Ishikawa (cell line): ENCODE measurements around the gene SPEM1.

Source experiments
- NFIC ChIP-seq: IDR thresholded peaks from 2 replicates; pipeline ENCODE4 v1.6.1; 2012
- REST ChIP-seq: IDR thresholded peaks from 2 replicates; pipeline ENCODE4 v1.6.1; 2012; ENCODE audit warnings: low read depth, mild to moderate bottlenecking

DNA sequence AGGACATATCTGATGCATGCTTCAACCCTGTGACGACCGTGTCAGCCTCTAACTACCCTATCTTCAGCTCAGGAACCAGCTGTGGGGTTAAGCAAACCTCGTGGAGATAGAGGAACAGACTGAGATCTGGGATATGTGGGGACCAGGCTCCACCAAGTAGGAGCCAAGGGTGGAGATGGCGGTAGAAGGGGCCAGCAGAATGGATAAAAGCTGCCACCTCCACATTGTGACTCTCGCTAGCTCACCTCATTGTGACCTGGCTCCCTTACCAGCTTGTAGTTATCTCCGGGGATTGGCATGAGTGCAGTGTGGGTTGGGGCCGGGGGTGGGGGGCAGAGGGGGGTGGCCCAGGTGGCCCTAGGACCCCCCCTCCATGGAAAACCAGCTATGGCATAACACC lies 5.2 kb downstream of the SPEM1 start, which contains the start of gene SPEM2:
- no peak for TF ChIP-seq NFIC
- no peak for TF ChIP-seq REST
